Activated CD4-positive, CD25-positive, alpha-beta regulatory T cell treated with anti-CD3 and anti-CD28 coated beads, Interleukin-2, amount 50 U/mL, for 72 hours (primary cell): ENCODE results near the gene TMEM185A.
"Not testable (repeated sequence)": the region's sequence is repeated elsewhere in the genome, so short reads cannot be mapped to it uniquely, and the experiment has no call there.

Source experiments
- DNase-seq: peaks from one replicate; pipeline ENCODE4 v3.0.0; 2021

The TMEM185A gene

DNA sequence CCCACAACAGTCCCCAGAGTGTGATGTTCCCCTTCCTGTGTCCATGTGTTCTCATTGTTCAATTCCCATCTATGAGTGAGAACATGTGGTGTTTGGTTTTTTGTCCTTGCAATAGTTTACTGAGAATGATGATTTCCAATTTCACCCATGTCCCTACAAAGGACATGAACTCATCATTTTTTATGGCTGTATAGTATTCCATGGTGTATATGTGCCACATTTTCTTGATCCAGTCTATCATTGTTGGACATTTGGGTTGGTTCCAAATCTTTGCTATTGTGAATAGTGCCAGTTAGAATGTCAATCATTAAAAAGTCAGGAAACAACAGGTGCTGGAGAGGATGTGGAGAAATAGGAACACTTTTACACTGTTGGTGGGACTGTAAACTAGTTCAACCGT, 11.9 kb downstream of the TMEM185A start:
- DNase-seq, result not testable (repeated sequence)

DNA sequence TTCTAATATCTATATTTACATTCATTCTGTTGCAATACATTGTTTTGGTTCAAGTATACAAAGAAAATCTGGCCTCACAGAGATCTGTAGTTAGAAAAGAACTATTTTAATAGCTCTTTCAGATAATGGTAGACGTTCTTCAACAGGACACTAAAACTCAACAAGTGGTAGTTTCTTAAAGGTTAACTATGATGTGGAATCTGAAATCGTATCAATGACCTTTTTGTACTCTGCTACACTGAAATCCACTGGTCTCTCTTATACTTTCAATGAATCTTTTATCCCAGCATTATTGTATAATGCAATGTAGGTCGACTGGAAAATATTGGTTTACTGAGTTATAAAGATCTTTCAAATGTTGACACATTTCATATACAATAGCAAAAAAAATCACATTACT, 12.7 kb downstream of the TMEM185A start:
- DNase-seq, result no peak

- DNase-seq, result no peak
These were observed 19.9 kb downstream of the TMEM185A start for GRCh38 chrX:149611623-149612175.

DNA sequence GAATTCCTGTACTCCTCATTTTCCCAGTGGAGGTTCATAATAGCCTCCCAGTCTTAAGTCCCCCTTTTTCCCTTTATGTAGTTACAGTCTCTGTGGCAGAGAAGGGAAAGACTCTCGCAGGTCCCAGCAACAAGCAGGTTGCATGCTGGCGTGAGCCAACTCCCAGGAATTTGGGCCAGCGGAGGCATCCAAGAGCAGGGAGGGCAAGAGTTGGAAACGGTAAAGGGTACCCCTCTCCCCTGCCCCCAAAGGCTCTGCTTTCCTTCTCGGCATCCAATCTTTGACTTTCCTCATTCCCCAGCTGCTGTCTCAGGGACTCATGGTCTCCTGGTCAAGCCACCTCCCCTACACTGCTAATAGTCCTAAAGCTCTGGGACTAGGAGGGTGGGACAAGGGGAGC, 21.1 kb downstream of the TMEM185A start:
- no peak for DNase-seq

GRCh38 chrX:149607699-149608098, 23.9 kb downstream of the TMEM185A start:
- no peak for DNase-seq

DNA sequence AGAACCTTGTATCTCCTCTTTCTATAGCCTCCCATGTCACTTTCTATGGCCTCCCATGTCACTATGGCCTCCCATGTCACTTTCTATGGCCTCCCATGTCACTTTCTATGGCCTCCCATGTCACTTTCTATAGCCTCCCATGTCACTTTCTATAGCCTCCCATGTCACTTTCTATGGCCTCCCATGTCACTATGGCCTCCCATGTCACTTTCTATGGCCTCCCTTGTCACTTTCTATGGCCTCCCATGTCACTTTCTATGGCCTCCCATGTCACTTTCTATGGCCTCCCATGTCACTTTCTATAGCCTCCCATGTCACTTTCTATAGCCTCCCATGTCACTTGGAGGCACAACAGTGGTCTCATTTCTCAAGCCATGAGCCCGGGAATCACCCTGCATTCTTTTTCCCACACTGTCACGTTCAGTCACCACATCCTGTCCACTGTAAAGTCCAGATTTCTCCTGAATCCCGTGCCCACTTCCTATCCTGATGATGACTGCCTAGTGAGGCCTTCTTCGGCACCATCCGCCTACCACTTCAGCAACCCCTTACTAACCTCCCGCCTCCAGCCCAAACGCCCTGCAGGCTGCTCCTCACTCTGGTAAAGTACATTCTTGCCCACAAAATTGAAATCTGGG, 26.2 kb downstream of the TMEM185A start:
- not testable (repeated sequence) for DNase-seq

GRCh38 chrX:149598603-149599002, 33.0 kb downstream of the TMEM185A start:
- DNase-seq, result not testable (repeated sequence)

GRCh38 chrX:149595943-149596342, 35.6 kb downstream of the TMEM185A start:
- DNase-seq, result not testable (repeated sequence)

GRCh38 chrX:149595214-149595613, 36.4 kb downstream of the TMEM185A start, which contains the start of gene HSFX2:
Gene HSFX2 (minus strand): TSS chrX:149595314. CDS start chrX:149594700, 614 bp downstream.
- not testable (repeated sequence) for DNase-seq

- not testable (repeated sequence) for DNase-seq
These were observed 40.6 kb downstream of the TMEM185A start for GRCh38 chrX:149590993-149591392.

DNA sequence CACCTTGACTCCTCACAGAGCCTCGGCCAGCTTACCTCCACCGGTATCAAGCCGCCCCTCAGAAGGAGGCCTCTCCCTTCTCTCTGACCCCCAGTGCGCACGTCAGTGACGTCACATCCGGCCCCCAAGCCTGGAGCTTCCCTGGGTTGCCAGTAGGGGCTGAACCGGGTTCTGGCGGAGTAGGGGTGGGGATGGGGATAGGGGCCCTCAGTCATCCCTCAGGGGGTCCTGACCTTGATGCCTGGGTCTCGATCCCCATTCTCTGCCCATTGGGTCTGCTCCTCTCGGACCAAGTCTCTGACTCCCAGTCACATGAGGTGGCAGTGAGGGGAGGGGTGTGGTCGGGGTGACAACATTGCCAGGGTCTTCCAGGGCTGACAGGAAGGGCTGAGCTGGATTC, 44.2 kb downstream of the TMEM185A start, which contains the start of gene MAGEA9B:
MAGEA9B (minus strand) TSS at position 101 of the 400 bp plus-strand sequence. CDS start 4,280 bp downstream, outside the sequence.
- DNase-seq, result not testable (repeated sequence)

- DNase-seq, result not testable (repeated sequence)
These were observed 46.0 kb downstream of the TMEM185A start for GRCh38 chrX:149585631-149586030.

GRCh38 chrX:149573456-149573855, 58.1 kb downstream of the TMEM185A start:
- DNase-seq, result not testable (repeated sequence)

DNA sequence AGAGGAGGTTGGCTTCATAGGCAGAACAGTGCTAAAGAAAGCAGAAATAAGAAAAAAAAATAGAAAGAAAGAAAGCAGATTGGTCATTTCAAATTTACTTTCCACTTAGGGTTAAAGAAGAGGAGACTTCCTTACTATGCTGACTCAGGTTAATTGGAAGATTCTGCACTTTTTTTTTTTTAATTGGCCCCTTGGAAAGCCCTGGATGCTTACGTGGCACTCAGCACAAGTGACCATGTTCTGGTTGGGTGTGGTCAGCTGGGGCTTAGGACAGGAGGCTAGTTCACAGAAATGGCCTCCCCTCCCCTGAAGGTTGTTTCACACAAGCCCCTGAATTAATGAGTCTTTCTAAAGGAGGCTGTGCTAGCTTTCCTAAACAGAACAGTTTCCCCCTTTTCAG, 58.8 kb downstream of the TMEM185A start:
- DNase-seq, result no peak

DNA sequence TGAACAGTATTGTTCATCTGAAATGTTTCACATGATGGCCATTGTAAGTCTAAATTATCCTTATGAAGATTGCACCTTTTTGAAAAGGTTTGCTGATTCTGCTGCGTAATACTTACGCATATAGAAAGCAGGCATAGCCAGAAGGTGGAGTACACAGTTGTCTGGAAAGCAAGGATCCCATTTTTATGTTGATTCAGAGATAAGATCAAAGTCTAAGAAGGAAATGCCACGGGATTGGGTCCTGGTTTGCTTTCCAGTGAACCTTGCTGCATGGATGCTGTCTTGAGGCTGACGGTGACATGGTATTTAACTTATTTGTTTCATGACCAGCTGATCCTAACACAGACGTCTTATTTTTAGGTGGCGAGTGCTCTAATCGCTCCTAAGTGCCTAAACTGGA, 59.8 kb downstream of the TMEM185A start:
- no peak for DNase-seq

DNA sequence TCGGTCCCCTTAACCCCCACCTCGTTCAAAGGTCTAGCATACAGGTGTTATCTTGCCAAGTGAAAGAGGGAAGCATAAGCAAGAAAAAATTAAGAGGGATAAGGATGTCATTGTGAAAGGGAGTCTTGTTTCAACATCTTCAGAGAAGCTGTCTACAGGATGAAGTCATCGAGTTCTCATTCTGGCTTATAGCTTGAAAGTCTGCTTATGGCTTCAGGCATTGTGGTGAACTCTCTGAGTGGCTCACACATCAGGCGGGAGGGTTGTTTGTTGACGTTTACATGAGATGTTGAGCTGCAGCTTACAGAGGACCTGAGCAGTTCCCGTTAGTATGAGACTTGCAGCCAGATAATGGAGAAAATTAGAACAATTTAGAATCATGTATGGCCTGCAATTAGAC, 60.9 kb downstream of the TMEM185A start:
- DNase-seq, result no peak

GRCh38 chrX:149569770-149570169, 61.8 kb downstream of the TMEM185A start:
- DNase-seq, result no peak

DNA sequence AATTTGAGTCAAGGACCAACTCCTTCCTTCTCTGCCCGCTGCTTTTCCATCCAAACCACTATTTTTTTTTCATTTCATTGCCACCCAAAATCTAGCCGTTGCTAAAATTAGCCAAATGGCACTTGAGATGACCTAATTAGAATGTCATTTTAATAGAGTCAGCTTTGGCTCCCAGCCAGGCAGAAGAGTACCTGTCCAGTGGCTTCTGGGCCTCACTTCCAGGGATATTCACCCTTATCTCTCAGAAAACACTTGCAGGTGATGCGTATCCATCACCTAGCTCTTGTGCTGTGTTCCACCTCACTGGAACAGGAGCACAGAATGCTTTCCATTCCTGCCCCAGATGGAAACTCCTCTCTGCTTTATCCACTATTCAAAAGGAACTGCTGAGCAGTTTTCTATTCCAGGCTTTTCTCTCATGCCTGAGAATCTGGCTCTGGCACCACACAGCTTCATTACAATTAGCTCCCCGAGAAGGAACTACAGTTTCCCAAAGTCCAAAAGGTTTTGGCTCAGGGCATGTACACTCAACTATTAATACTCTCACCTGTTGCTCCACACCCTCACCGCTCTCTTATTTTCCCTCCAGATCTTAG, 62.8 kb downstream of the TMEM185A start:
- no peak for DNase-seq

DNA sequence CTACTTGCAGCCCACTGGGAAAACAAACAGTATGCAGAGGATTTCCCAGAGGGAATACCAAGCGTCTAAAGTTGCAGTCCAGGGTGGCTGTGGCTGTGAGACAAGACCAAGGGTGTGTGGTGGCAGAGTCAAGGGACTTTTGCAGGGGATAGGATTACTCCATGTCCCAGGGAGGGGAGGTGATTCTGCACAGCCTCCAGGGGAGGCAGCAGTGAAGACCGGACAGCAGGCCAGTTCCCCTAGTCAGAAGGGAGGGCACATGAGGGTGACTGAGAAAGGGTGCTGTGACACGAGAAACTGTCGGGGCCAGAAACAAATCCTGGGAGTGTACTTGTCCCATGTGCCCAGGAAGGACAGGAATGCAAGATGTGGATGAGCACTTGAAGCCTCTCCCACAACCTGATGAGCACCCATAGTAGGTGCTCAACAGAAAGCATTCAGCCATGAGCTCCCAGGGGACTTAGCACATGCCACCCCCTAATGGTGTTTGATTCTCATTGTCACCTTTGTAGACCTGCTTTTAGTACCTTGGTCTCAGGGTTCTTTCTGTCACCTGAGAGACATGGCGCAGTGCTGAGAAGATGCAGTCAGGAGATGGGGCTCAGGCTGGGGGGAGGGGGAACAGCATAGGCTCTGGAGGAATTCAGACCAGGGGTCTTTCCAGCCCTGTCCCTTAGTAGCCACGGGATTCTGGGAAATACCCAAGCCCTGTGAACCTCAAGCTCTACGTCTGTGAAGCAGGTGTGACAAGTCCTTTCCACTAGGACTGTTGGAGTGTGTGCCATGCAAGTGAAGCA, 63.8 kb downstream of the TMEM185A start:
- DNase-seq, result no peak

GRCh38 chrX:149563359-149563758, 68.2 kb downstream of the TMEM185A start:
- DNase-seq, result no peak

DNA sequence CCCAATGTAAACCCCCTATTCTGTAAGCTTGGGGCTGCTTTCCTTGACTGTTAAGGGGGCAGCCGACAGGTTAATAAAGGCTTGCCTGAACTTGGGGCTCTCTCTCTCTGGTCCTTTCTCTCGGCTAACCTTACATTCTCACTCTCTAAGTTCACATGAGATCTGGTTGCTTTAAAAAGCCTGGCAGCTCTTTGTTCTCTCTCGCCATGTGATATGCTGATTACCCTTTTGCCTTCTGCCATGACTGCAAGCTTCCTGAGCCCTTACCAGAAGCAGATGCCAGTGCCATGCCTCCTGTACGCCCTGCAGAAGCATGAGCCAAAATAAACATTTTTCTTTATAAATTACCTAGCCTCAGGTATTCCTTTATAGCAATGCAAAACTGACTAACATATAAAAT, 76.3 kb downstream of the TMEM185A start:
- DNase-seq, result not testable (repeated sequence)

DNA sequence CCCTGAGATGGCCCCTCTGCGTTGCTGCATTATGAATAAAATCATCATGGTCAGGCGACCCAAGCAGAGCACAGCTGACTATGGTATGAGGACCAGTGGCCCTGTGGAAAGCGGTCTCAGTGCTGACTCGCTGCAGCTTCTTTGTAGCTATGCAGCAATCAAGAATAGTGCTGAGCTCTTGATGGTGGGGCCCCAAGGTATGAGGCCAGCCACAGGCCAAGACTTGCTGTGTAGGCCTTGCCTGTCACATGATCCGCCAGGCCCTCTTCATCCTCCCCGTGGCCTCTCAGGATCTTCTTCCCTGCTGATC, 79.7 kb downstream of the TMEM185A start:
- DNase-seq, result not testable (repeated sequence)

GRCh38 chrX:149551245-149551938, 80.2 kb downstream of the TMEM185A start:
- not testable (repeated sequence) for DNase-seq
